RWPE2 (cell line): Measurements from ENCODE around the gene POLR3K.

Source experiments
- ATAC-seq: fragments of 200-7000 bp; cut with Tn5 transposase; 3 replicates; pipeline ENCODE4 v1.9.1; 2021; ENCODE audit warnings: low read depth
- DNase-seq: peaks from one replicate; pipeline ENCODE4 v3.0.0-alpha.2; 2020; ENCODE audit warnings: low spot score
- H3K27ac ChIP-seq: fragments of 450-650 bp; 2 replicates; pipeline ENCODE4 v1.5.1; 2017; ENCODE audit warnings: mild to moderate bottlenecking; ENCODE audit not compliant: poor library complexity, severe bottlenecking
- H3K27me3 ChIP-seq: fragments of 250-450 bp; sonication (Bioruptor Pico); 2 replicates; pipeline ENCODE4 v1.5.1; 2021; ENCODE audit warnings: mild to moderate bottlenecking, moderate library complexity; ENCODE audit not compliant: insufficient read depth, poor library complexity, severe bottlenecking
- H3K36me3 ChIP-seq: fragments of 250-450 bp; sonication (Bioruptor Pico); 2 replicates; pipeline ENCODE4 v1.5.1; 2020; ENCODE audit warnings: low read depth, mild to moderate bottlenecking, moderate library complexity
- H3K4me1 ChIP-seq: fragments of 250-450 bp; sonication (Bioruptor Pico); 2 replicates; pipeline ENCODE4 v1.5.1; 2021; ENCODE audit warnings: mild to moderate bottlenecking, moderate library complexity; ENCODE audit not compliant: insufficient read depth, poor library complexity, severe bottlenecking
- H3K4me3 ChIP-seq: fragments of 250-450 bp; sonication (Bioruptor Pico); 2 replicates; pipeline ENCODE4 v1.5.1; 2021; ENCODE audit warnings: mild to moderate bottlenecking, moderate library complexity; ENCODE audit not compliant: severe bottlenecking
- H3K9me3 ChIP-seq: fragments of 250-450 bp; sonication (Bioruptor Pico); 2 replicates; pipeline ENCODE4 v1.5.1; 2021; ENCODE audit warnings: mild to moderate bottlenecking, moderate library complexity; ENCODE audit not compliant: severe bottlenecking
- CTCF ChIP-seq: fragments of 450-650 bp; IDR thresholded peaks from one replicate; pipeline ENCODE4 v1.5.1; 2017; ENCODE audit warnings: mild to moderate bottlenecking, moderate library complexity; ENCODE audit not compliant: poor library complexity, severe bottlenecking

Gene POLR3K

GRCh38 chr16:78444-79150, 25.2 kb upstream of the POLR3K start:
- DNase-seq (no peak), ATAC-seq (0 out of 3 replicates have a peak, but pooled peaks have one; percentile 3)
- peak overlapping the region; percentile 86 for H3K4me3 ChIP-seq
- TF ChIP-seq CTCF: no peak
- no peaks in the 10 kb centered on the region for H3K27me3 ChIP-seq
- peak overlapping the region; percentile 88 for H3K27ac ChIP-seq
- H3K4me1 ChIP-seq: peaks cover 16% of the 10 kb centered on the region
- H3K36me3 ChIP-seq: peaks cover 12% of the 10 kb centered on the region
- H3K9me3 ChIP-seq: no peaks in the 10 kb centered on the region

- Histone ChIP-seq H3K27me3 (no peaks in the 10 kb centered on the region), H3K4me3 (peak within 1 kb of the TSS; percentile 86), H3K4me1 (peaks cover 16% of the 10 kb centered on the region), H3K27ac (peak within 1 kb of the TSS; percentile 88), H3K9me3 (no peaks in the 10 kb centered on the region), H3K36me3 (peaks cover 12% of the 10 kb centered on the region)
- DNase-seq (no peak), ATAC-seq (peak; percentile 46)
- TF ChIP-seq CTCF: no peak
These were observed 24.5 kb upstream of the POLR3K start, which contains the start of gene MPG for GRCh38 chr16:77807-78443. TSS of gene MPG (plus strand) at chr16:78225. CDS start at chr16:78310, 85 bp downstream.

GRCh38 chr16:77273-77806, 23.9 kb upstream of the POLR3K start:
- peaks cover 20% of the 10 kb centered on the region for H3K4me1 ChIP-seq
- H3K27me3 ChIP-seq: no peaks in the 10 kb centered on the region
- DNase-seq (no peak), ATAC-seq (peak; percentile 34)
- peaks cover 12% of the 10 kb centered on the region for H3K36me3 ChIP-seq
- no peak for TF ChIP-seq CTCF
- peak overlapping the region; percentile 88 for H3K27ac ChIP-seq
- peak overlapping the region; percentile 86 for H3K4me3 ChIP-seq
- H3K9me3 ChIP-seq: no peaks in the 10 kb centered on the region

- Histone ChIP-seq H3K4me3 (peak overlapping the region; percentile 86), H3K27me3 (no peaks in the 10 kb centered on the region), H3K36me3 (peaks cover 12% of the 10 kb centered on the region), H3K4me1 (peaks cover 20% of the 10 kb centered on the region), H3K9me3 (no peaks in the 10 kb centered on the region), H3K27ac (peak overlapping the region; percentile 88)
- DNase-seq (no peak), ATAC-seq (peak; percentile 28)
- TF ChIP-seq CTCF: peak; percentile 3
These were observed 23.3 kb upstream of the POLR3K start for GRCh38 chr16:76535-77272.
